ENCODE measurements around the gene OXLD1. TPM values are rescaled to one million over a fixed set of nuclear protein-coding genes. Genes with fewer than 3 reads are reported as not detected.

The OXLD1 gene
- total RNA-seq, 1 donor from 2014 or later, result 43.0 TPM

- Histone ChIP-seq H3K27ac (no peak overlapping the region), H3K4me1 (peaks cover 37% of the 10 kb centered on the region), H3K9me3 (no peaks in the 10 kb centered on the region), H3K27me3 (no peaks in the 10 kb centered on the region), H3K4me3 (peak overlapping the region; percentile 82 to 93), H3K36me3 (no peaks in the 10 kb centered on the region)
- TF ChIP-seq POLR2A (IDR thresholded peaks at IDR 0.05), result no peak
- TF ChIP-seq POLR2AphosphoS5 (IDR thresholded peaks at IDR 0.05; ENCODE audit: insufficient read depth in 1 of 2, low read depth in 1 of 2), result no peak
- TF ChIP-seq CTCF (IDR thresholded peaks at IDR 0.05), result no peak
- DNase-seq (ENCODE audit: extremely low spot score in 2 of 2), result no peak
- intact Hi-C loops (cut with DNase I), result no loop called here
These were observed 46.7 kb upstream of the OXLD1 start for GRCh38 chr17:81713004-81713555.

- Histone ChIP-seq H3K36me3 (peaks cover 0 to 5% of the 10 kb centered on the region in 2 donors), H3K27ac (no peak overlapping the region), H3K4me1 (peaks cover 37% of the 10 kb centered on the region), H3K27me3 (no peaks in the 10 kb centered on the region), H3K4me3 (peak overlapping the region; percentile 82 to 93), H3K9me3 (no peaks in the 10 kb centered on the region)
- DNase-seq (ENCODE audit: extremely low spot score in 2 of 2), result no peak
- no peak for TF ChIP-seq CTCF (IDR thresholded peaks at IDR 0.05)
- no peak for TF ChIP-seq POLR2AphosphoS5 (IDR thresholded peaks at IDR 0.05; ENCODE audit: insufficient read depth in 1 of 2, low read depth in 1 of 2)
- TF ChIP-seq POLR2A (IDR thresholded peaks at IDR 0.05), result no peak
- intact Hi-C loops (cut with DNase I), result no loop called here
These were observed 46.1 kb upstream of the OXLD1 start for GRCh38 chr17:81712468-81713003.

- no peak within 1 kb of the TSS for H3K27ac ChIP-seq
- TF ChIP-seq POLR2AphosphoS5 (IDR thresholded peaks at IDR 0.05; ENCODE audit: insufficient read depth in 1 of 2, low read depth in 1 of 2), result peak in 1 of 2 donors; percentile 27
- TF ChIP-seq CTCF (IDR thresholded peaks at IDR 0.05), result no peak
- H3K36me3 ChIP-seq, result peaks cover 0 to 11% of the 10 kb centered on the region in 2 donors
- H3K4me1 ChIP-seq, result peaks cover 37% of the 10 kb centered on the region
- intact Hi-C loops (cut with DNase I), result no loop called here
- peak within 1 kb of the TSS; percentile 82 to 93 for H3K4me3 ChIP-seq
- no peak for DNase-seq (ENCODE audit: extremely low spot score in 2 of 2)
- no peaks in the 10 kb centered on the region for H3K9me3 ChIP-seq
- H3K27me3 ChIP-seq, result no peaks in the 10 kb centered on the region
These were observed 45.5 kb upstream of the OXLD1 start, which contains the start of gene SLC25A10 for GRCh38 chr17:81711814-81712467. Gene SLC25A10, plus strand, starts transcription at chr17:81712284. Its CDS starts 143 bp downstream, at chr17:81712427.

GRCh38 chr17:81710514-81711308, 44.3 kb upstream of the OXLD1 start:
- no peak for TF ChIP-seq POLR2AphosphoS5 (IDR thresholded peaks at IDR 0.05; ENCODE audit: insufficient read depth in 1 of 2, low read depth in 1 of 2)
- no peak for TF ChIP-seq CTCF (IDR thresholded peaks at IDR 0.05)
- no peak for TF ChIP-seq POLR2A (IDR thresholded peaks at IDR 0.05)
- Histone ChIP-seq H3K9me3 (no peaks in the 10 kb centered on the region), H3K4me3 (no peak overlapping the region), H3K36me3 (peaks cover 0 to 14% of the 10 kb centered on the region in 2 donors), H3K27ac (no peak overlapping the region), H3K4me1 (peaks cover 37% of the 10 kb centered on the region), H3K27me3 (no peaks in the 10 kb centered on the region)
- intact Hi-C loops (cut with DNase I), result no loop called here
- no peak for DNase-seq (ENCODE audit: extremely low spot score in 2 of 2)
